GM21786 (cell line): ENCODE results near the gene RAB40B.

ENCODE experiments used
- ATAC-seq: cut with Tn5 transposase; IDR thresholded peaks from one replicate; pipeline ENCODE4 v1.9.1; 2021; ENCODE audit not compliant: unreplicated experiment

RAB40B gene

DNA sequence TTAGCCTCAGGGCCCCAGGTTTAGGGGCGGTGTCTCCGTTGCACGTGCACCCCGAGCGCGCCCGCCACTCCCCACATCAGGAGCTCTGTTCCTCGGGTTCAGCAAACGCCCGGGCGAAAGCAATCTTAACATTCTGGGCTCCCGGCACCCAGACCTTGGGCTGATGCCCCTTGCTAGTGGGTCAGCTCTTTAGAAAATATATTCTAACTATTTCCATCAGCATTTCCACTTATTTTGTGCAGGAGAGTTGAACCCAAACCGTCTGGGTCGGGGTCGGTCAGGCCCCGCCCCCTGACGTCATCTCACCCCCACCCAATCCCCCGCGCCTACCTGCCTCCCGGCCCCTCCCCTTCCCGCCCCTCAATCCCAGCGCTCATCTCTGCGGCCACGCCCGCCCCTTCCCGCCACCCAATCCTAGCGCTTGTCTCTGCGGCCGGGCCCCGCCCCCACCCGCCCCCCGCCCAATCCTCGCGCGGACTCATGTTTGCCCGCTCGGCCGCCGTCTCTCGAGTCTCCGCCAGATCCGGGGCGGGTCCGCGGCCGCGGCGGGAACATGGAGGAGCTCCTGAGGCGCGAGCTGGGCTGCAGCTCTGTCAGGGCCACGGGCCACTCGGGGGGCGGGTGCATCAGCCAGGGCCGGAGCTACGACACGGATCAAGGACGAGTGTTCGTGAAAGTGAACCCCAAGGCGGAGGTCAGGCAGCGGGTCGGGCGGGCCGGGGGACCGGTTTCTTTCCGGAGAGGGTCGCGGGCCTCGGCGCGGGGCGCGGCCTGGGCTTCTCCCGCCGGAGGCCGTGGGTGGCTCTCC, 17.9 kb upstream of the RAB40B start, which contains the start of gene FN3KRP:
TSS of gene FN3KRP (plus strand) at position 504 of the 808 bp plus-strand sequence. CDS start at position 554, 50 bp downstream.
- ATAC-seq = peak; percentile 69

- ATAC-seq = no peak
Observed at GRCh38 chr17:82713071-82713723, 14.7 kb upstream of the RAB40B start.

DNA sequence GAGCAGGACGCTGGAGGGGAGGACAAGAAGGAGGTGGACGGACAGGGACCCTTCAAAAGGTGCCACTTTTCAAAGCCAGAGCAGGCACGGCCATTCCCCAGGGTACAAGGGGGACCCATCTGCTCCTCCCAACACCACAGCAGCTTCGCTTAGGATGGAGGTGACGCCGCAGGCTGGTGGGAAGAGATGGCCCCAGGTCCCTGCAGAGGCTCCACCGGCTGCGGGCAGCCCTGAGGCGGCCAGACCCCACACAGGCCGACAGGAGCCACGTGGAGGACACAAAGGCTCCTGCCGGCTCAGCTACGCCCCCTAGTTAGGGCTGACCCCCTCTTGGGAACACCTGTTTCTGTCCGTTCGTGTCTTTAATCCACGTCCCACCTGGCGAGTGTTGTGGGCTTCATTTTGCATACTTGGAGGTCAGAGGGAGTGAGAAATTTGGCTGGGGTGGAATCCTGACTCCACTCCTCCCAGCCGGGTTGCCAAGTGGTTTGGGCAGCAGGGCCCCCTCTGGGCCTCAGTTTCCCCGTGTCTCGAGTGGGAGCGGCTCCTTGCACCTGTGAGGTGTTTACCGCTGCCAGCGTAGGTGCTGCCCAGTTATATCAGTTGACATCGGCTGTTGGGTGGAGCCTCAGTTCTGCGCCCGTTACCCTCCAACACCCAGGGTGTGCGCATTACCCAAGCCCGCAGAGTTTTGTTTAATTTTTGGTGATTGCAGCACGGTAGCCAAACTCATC, 12.2 kb upstream of the RAB40B start:
- ATAC-seq = no peak

DNA sequence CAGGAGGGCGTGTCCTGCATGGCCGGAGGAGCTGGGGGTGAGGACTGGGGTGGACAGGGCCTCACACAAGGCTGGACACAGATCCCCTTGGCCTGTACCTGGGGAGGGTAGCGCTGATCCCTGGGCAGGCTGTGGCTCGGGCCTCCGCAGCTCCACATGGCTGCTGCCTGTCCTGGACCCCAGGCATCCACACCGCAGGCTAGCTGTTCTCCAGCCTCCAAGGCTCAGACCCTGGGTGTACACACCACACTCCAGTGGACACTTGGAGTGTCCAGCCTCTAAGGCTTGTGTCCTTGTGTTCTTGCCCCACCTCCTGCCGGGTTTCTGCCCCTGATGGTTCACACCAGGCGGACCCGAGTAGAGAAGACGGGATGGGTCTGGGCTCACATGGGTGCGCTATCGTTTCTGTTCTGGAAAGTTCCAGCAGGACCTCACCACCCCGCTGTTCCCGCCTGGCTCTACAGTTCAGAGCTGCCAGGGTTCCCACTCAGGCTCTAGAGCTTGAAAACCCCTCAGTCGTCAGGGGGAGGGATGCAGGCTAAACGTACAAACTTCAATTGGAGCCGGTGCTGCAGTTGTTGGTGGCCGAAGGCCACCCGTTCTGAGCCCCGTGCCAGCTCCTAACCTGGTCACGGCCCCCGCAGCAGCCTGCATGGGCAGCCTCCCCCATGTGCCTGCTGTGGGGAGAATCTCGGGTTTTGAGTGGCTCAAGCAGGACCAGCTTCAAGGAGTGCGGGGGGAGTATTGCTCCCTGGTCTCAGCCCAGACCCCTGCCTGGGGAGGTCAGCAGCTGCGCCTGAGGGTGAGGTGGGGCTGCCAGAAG, 11.4 kb upstream of the RAB40B start:
- no peak for ATAC-seq

- ATAC-seq = no peak
Observed at GRCh38 chr17:82709024-82709675, 10.7 kb upstream of the RAB40B start.

DNA sequence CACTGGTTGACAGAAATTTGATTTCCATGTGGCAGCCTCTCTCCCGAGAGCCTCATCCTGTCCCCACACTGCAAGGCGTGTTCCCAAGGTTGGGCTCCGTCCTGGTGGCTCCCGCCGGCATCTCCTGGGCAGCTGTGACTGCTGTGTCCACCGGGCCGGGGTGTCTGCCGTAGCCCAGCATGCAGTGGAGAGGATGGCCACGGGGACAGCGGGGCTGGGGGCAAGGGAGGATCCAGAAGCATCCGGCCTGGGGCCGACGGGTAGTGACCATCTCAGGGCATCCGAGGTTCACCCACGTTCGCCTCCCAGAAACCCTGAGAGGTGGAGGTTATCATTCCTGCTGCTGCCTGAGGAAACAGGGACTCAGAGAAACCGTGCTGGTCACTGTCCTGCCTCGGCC, 7.3 kb upstream of the RAB40B start:
- no peak for ATAC-seq

DNA sequence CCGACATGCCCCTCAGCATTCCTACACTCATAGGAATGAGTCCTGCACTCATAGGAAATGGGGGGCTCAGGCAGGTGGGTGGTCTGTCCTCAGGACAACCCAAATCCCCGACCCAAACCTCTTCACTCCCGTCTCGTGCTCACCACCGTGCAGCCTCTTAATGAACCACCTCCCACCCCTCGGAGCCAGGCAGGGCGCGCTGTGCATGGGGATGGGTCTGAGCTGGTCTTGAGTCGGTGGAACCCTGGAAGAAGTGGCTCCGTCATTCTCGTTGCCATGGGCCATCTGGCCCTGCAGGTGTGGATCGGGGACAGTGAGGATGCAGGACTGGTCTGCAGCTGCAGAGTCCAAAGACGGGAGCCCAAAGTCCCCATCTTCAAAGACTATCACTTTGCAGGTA, 6.4 kb upstream of the RAB40B start:
- no peak for ATAC-seq

GRCh38 chr17:82703935-82704865, 5.7 kb upstream of the RAB40B start:
- ATAC-seq = no peak

DNA sequence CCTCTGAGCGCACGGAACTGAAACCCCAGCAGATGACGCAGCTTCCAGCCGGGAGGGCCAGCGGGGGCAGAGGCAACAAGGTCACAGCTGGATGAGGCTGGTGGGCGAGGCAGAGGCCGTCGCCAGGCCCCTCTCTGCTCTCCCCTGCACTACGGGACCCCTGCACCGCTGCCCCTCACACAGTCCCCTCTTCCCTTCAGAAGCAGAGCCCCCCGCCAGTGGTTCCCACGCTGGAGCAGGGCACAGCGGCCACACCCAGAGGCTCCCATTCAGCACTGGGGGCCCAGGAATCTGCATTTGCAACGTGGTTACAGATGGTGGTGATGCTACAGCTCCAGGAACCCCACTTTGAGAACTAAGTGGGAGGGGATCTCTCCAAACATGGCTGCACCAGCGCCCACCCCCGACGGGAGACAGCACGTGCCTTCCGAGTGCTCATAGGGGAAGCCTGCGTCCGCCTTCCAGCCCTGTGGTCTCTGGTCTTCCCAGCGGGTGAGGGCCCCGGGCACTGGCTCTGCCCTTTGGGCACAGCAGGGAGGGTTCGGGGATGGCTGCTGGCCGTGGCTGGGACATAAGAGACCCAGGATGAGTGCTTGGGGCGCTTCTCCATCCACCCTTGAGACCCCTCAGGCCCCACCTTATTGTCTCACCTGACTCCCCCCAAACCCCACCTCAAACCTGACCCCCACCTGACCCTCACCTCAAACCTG, 4.7 kb upstream of the RAB40B start:
- no peak for ATAC-seq

DNA sequence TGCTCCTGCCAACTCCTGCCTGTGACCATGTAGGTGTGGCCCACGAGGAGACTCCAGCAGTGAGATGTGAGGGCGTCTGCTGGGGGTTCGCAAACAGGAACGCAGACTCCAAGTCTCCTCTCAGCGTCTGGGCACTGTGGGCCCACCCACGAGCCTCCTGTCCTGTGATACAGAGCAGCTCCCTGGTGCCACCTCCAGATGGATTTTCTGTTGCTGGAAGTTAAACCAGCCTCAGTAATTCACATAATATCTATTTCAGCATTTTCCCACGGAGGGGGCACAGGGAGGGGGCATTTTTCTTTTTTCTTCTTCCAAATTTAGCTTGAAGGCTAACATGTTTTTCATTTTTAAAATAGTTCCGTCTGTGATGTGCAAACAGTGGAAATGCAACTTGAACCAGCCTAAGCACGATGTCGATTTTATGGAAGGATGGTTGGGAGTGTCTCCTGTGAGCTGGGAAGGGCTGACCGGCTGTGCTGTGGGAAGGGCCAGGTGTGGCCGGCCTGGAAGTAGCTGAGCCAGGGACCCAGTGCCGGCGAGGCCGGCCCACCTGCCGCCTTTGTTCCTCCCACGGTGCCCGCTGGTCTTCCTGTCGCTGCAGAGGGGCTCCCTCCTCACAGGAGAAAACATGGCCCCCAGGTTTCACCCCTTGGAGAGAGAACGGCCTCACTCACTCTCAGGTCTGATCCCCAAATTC, 3.9 kb upstream of the RAB40B start:
- no peak for ATAC-seq

GRCh38 chr17:82699551-82699950, 1.1 kb upstream of the RAB40B start:
- ATAC-seq = no peak

DNA sequence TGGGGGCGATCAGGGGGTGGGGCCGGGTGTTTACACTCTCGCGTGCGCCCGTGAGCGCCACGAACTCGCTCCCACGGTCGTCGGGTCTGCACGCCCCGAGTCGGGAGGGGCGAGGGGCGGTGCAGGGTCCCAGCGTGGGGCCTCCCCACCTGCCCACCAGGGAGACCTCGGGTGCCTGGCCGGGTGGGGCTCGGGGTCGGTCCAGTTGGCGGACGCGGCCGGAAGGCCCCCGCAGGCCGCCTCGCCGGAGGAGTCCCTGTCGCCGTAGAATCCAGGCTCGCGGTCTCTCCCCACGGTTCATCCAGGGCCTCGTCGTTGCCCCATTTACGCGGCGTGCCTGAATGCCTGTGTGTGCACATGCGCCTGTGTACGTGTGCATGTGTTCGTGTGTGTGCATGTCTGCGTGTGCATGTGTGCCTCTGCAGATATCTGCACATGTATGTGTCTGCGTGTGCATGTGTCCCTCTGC, 510 bp upstream of the RAB40B start:
- ATAC-seq = peak; percentile 9

- ATAC-seq = no peak
Observed at GRCh38 chr17:82697808-82698064, 762 bp downstream of the RAB40B start.

DNA sequence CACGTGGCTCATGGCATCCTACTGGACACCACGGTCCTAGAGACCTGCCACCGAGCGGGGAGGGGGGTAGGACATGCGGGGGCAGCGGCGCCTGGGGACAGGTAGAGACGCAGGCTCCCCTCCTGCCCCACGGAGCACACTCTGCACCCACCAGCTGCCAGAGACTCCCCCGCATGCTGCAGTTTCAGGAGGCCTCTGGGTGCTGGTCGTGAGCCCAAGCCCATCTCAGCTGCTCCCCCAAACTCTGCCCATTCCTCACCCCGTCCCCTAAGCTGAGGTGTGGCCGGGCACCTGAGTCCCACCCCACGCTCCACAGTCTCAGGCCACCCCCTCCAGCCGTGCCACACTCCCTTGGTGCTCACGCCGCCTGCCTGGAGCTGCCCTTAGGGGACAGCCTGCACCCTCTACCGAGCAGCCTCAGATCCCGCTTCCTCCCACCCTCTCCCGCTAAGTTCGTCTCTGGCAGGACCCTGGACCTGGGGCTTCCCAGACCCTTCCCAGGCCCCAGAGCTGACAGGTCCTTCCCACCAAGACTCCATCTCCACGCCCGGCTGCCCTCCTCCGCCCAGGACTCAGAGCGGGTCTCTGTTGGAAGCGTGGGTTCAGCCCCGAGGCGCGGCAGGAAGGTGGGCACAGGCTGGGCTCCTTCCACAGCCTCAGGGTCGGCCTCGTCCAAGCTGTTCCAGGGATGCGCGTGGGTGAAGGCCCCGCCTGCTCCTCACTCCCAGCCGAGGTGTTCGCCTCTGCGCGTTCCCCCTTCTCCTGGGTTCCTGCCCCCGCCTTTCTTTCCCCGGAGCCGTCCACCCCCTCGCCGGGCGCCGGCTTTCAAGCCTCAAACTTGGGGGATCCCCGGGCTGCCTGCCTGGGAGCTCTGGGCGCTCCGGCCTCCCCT, 1.3 kb downstream of the RAB40B start:
- ATAC-seq = no peak

DNA sequence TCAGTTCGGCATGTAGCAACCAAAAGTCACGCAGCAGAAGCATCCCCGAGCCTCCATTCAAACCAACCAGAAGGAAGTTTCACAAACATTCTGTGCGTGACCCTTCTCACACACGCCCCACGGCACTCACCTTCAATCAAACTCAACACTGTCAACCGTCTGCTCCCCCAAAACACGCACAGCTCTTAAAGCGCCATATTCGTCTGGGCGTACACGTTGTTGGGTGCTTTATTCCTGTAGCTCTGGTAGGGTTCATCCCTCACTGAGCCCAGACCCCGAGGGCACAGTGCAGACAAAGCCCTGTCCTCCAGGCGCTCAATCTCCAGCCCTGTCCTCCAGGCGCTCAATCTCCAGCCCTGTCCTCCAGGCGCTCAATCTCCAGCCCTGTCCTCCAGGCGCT, 2.2 kb downstream of the RAB40B start:
- no peak for ATAC-seq

GRCh38 chr17:82694647-82695046, 3.9 kb downstream of the RAB40B start:
- ATAC-seq = no peak

- no peak for ATAC-seq
Observed at GRCh38 chr17:82693168-82693867, 5.2 kb downstream of the RAB40B start.
